ENCODE measurements around the gene SPATA31E1. TPM values are rescaled to one million over a fixed set of nuclear protein-coding genes. Genes with fewer than 3 reads are reported as not detected.

Gene SPATA31E1
- total RNA-seq, 2 donors from 2014 or later = 0.07 TPM; not detected in 1

DNA sequence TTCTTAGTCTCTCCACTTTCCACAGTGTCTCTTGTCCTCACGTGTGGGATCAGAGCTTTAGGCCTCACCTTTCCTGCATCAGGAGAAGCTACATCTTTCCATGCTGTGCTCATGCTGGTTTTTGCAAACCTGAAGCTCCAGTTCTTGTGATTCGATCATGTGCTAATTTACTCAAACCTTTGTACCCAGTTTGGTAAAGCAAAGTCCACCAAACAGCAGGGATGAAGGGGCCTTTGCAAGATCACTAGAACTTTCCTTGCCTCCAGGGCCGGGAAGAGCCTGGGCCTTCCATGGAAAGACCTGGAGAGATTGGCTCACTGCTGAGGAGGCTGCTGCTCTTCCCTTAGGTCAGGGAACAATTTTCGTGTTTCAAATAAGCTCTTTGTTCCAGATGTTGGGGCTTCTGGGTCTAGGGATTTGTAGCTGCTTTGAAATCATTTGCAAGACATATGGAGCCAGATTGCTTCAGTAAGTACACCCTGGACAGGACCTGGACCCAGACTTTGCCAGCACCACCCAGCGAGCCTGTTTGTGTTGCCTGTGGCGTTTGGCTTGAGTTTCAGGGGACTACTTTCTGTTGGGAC, 18.7 kb upstream of the SPATA31E1 start:
- no peaks in the 10 kb centered on the region for H3K27me3 ChIP-seq
- TF ChIP-seq, protein P1, sequence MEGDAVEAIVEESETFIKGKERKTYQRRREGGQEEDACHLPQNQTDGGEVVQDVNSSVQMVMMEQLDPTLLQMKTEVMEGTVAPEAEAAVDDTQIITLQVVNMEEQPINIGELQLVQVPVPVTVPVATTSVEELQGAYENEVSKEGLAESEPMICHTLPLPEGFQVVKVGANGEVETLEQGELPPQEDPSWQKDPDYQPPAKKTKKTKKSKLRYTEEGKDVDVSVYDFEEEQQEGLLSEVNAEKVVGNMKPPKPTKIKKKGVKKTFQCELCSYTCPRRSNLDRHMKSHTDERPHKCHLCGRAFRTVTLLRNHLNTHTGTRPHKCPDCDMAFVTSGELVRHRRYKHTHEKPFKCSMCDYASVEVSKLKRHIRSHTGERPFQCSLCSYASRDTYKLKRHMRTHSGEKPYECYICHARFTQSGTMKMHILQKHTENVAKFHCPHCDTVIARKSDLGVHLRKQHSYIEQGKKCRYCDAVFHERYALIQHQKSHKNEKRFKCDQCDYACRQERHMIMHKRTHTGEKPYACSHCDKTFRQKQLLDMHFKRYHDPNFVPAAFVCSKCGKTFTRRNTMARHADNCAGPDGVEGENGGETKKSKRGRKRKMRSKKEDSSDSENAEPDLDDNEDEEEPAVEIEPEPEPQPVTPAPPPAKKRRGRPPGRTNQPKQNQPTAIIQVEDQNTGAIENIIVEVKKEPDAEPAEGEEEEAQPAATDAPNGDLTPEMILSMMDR (IDR thresholded peaks at IDR 0.05) = no peak
- no peaks in the 10 kb centered on the region for H3K4me1 ChIP-seq
- H3K4me3 ChIP-seq = no peak overlapping the region
- H3K9me3 ChIP-seq = no peaks in the 10 kb centered on the region
- no peaks in the 10 kb centered on the region for H3K36me3 ChIP-seq
- intact Hi-C loops (cut with DNase I) = no loop called here
- DNase-seq = no peak
- H3K9ac ChIP-seq (ENCODE audit: low read depth in 2 of 2, low read length in 2 of 2) = no peak overlapping the region
- no peak overlapping the region for H3K27ac ChIP-seq

DNA sequence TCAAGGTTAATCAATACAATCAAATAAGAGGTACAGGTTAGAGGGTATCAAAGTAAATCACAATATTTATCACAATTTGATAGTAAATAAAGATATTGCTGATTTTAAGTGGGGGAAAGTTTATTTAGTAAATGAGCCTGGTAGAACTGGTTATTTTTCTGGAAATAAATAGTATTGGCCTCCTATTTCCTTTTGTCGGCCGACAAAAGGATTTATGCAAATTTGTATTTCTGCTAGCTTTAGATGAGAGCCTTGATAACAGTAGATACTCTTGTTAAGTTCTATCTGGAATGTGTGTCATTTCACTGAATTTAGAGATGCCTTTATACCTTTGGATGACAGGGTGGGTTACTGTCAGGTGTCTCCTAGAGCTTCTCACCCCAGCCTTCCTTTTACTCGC, 17.8 kb upstream of the SPATA31E1 start:
- no peak overlapping the region for H3K27ac ChIP-seq
- no peak overlapping the region for H3K4me3 ChIP-seq
- intact Hi-C loops (cut with DNase I) = no loop called here
- DNase-seq = no peak
- H3K27me3 ChIP-seq = no peaks in the 10 kb centered on the region
- no peak overlapping the region for H3K9ac ChIP-seq (ENCODE audit: low read depth in 2 of 2, low read length in 2 of 2)
- no peaks in the 10 kb centered on the region for H3K9me3 ChIP-seq
- TF ChIP-seq, protein P1 (IDR thresholded peaks at IDR 0.05) = no peak
- no peaks in the 10 kb centered on the region for H3K4me1 ChIP-seq
- no peaks in the 10 kb centered on the region for H3K36me3 ChIP-seq

DNA sequence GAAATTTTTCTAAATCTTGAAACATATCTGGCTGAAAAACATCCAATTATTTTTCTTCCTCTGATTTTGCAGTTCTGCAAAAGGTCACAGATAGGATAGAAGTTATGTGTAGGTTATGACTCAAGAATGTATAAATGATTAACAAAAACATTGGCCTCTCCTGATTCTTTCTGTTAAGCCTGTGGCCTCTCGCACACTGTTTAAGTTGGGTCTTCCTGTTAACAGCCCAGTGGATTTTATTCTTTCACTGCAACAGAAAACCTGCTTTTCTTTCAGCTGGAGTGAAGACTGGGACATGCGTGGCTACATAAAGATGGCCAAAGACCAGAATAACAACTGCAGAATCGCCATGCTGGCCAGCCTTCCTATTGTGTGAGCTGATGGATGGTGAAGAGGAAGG, 17.1 kb upstream of the SPATA31E1 start:
- Histone ChIP-seq H3K36me3 (no peaks in the 10 kb centered on the region), H3K9ac (ENCODE audit: low read depth in 2 of 2, low read length in 2 of 2) (no peak overlapping the region), H3K4me1 (no peaks in the 10 kb centered on the region), H3K4me3 (no peak overlapping the region), H3K27ac (no peak overlapping the region), H3K27me3 (no peaks in the 10 kb centered on the region), H3K9me3 (no peaks in the 10 kb centered on the region)
- TF ChIP-seq, protein P1 (IDR thresholded peaks at IDR 0.05) = no peak
- no peak for DNase-seq
- intact Hi-C loops (cut with DNase I) = no loop called here

DNA sequence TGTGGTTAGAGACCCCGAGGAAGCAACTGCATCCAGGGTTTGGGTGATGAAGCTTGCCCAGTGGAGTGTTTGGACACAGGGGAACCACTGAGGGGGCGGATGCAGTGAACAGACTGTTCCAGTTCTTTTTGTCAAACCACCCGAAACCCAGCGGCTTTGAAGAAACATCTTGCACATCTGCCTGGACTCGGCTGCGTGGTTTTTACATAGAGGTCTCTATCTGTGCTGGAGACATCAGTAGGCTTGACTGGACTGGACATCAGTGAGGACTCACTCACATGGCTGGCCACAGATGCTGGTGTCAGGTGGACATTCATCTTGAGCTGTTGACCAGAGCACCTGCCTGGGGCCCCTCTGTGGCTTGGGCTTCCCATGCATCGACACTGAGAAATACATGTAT, 15.3 kb upstream of the SPATA31E1 start:
- H3K4me3 ChIP-seq = no peak overlapping the region
- H3K9me3 ChIP-seq = no peaks in the 10 kb centered on the region
- intact Hi-C loops (cut with DNase I) = no loop called here
- no peaks in the 10 kb centered on the region for H3K36me3 ChIP-seq
- TF ChIP-seq, protein P1 (IDR thresholded peaks at IDR 0.05) = no peak
- no peaks in the 10 kb centered on the region for H3K27me3 ChIP-seq
- DNase-seq = no peak
- no peak overlapping the region for H3K9ac ChIP-seq (ENCODE audit: low read depth in 2 of 2, low read length in 2 of 2)
- no peak overlapping the region for H3K27ac ChIP-seq
- no peaks in the 10 kb centered on the region for H3K4me1 ChIP-seq

- H3K4me3 ChIP-seq = no peak overlapping the region
- H3K9ac ChIP-seq (ENCODE audit: low read depth in 2 of 2, low read length in 2 of 2) = no peak overlapping the region
- no peak for DNase-seq
- H3K27me3 ChIP-seq = no peaks in the 10 kb centered on the region
- H3K27ac ChIP-seq = no peak overlapping the region
- H3K9me3 ChIP-seq = no peaks in the 10 kb centered on the region
- no peaks in the 10 kb centered on the region for H3K36me3 ChIP-seq
- intact Hi-C loops (cut with DNase I) = no loop called here
- TF ChIP-seq, protein P1 (IDR thresholded peaks at IDR 0.05) = no peak
- H3K4me1 ChIP-seq = no peaks in the 10 kb centered on the region
Observed at GRCh38 chr9:87868175-87868574, 14.5 kb upstream of the SPATA31E1 start.
